HG02642 (cell line): Measurements from ENCODE around the gene NECAB2.

Experiments used
- ATAC-seq: cut with Tn5 transposase; IDR thresholded peaks from one replicate; pipeline ENCODE4 v1.9.1; 2021; ENCODE audit warnings: mild to moderate bottlenecking; ENCODE audit not compliant: unreplicated experiment, poor library complexity

The NECAB2 gene

GRCh38 chr16:84014570-84015327, 46.7 kb downstream of the NECAB2 start:
- no peak for ATAC-seq

- ATAC-seq = no peak
Measured at GRCh38 chr16:84015399-84015798, 47.4 kb downstream of the NECAB2 start.

GRCh38 chr16:84016477-84016876, 48.4 kb downstream of the NECAB2 start:
- ATAC-seq = no peak

GRCh38 chr16:84018710-84019109, 50.7 kb downstream of the NECAB2 start:
- ATAC-seq = no peak

- ATAC-seq = no peak
Measured at GRCh38 chr16:84020353-84020752, 52.3 kb downstream of the NECAB2 start.

GRCh38 chr16:84021488-84021887, 53.4 kb downstream of the NECAB2 start:
- ATAC-seq = no peak

GRCh38 chr16:84022644-84023043, 54.6 kb downstream of the NECAB2 start:
- ATAC-seq = no peak

- no peak for ATAC-seq
Measured at GRCh38 chr16:84024854-84025253, 56.8 kb downstream of the NECAB2 start.

GRCh38 chr16:84026606-84027005, 58.6 kb downstream of the NECAB2 start:
- ATAC-seq = no peak

GRCh38 chr16:84027625-84028024, 59.6 kb downstream of the NECAB2 start:
- no peak for ATAC-seq

- ATAC-seq = no peak
Measured at GRCh38 chr16:84029297-84030047, 61.4 kb downstream of the NECAB2 start.

GRCh38 chr16:84031556-84031955, 63.5 kb downstream of the NECAB2 start:
- ATAC-seq = no peak

- no peak for ATAC-seq
Measured at GRCh38 chr16:84032458-84033178, 64.6 kb downstream of the NECAB2 start.

- ATAC-seq = no peak
Measured at GRCh38 chr16:84033251-84034195, 65.5 kb downstream of the NECAB2 start.

GRCh38 chr16:84034516-84034915, 66.5 kb downstream of the NECAB2 start:
- no peak for ATAC-seq

- ATAC-seq = no peak
Measured at GRCh38 chr16:84036131-84036530, 68.1 kb downstream of the NECAB2 start.

- ATAC-seq = no peak
Measured at GRCh38 chr16:84036982-84037425, 69.0 kb downstream of the NECAB2 start.

- no peak for ATAC-seq
Measured at GRCh38 chr16:84038469-84038868, 70.4 kb downstream of the NECAB2 start.

- ATAC-seq = no peak
Measured at GRCh38 chr16:84039696-84040095, 71.7 kb downstream of the NECAB2 start.

- ATAC-seq = no peak
Measured at GRCh38 chr16:84040226-84040822, 72.3 kb downstream of the NECAB2 start.
